Testis (tissue), 2 donors: ENCODE data around the gene ENPP4.

Experiments
- POLR2A ChIP-seq: fragments of 450-650 bp; IDR thresholded peaks from one replicate; pipeline ENCODE4 v1.6.1; 2017; ENCODE audit warnings: antibody characterized with exemption, mild to moderate bottlenecking, moderate library complexity
- TF ChIP-seq, protein P1 (sequence below), 3 experiments: fragments of 450-650 bp in 2 of 3; fragments of 200-600 bp in 1 of 3; sonication (generic) in 1 of 3; IDR thresholded peaks; one replicate each; pipeline ENCODE4 v1.5.1; 2016 to 2019; ENCODE audit warnings: antibody characterized with exemption in 3 of 3, mild to moderate bottlenecking in 2 of 3, moderate library complexity in 1 of 3

DNA sequence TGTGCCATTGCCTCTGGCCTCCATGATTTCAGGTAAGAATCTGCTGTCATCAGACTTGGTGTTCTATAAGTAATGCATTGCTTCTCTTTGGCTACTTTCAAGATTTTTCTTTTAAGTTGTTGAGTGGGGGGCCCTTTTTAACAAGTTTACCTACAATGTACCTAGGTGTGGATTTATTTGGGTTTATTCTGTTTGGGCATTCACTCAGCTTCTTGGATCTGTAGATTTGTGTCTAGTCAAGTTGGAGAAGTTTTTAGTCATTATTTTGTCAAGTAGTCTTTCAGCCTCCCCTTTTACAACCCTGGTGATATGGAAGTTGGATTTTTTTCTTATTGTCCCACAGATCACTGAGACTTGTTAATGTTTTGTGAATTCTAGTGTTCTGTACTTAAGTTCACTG is 26.9 kb downstream of the ENPP4 start:
- no peak for TF ChIP-seq POLR2A
- TF ChIP-seq, protein P1, sequence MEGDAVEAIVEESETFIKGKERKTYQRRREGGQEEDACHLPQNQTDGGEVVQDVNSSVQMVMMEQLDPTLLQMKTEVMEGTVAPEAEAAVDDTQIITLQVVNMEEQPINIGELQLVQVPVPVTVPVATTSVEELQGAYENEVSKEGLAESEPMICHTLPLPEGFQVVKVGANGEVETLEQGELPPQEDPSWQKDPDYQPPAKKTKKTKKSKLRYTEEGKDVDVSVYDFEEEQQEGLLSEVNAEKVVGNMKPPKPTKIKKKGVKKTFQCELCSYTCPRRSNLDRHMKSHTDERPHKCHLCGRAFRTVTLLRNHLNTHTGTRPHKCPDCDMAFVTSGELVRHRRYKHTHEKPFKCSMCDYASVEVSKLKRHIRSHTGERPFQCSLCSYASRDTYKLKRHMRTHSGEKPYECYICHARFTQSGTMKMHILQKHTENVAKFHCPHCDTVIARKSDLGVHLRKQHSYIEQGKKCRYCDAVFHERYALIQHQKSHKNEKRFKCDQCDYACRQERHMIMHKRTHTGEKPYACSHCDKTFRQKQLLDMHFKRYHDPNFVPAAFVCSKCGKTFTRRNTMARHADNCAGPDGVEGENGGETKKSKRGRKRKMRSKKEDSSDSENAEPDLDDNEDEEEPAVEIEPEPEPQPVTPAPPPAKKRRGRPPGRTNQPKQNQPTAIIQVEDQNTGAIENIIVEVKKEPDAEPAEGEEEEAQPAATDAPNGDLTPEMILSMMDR (IDR thresholded peaks at IDR 0.05) = no peak
